ENCODE results near the gene PHLPP1.

The PHLPP1 gene

DNA sequence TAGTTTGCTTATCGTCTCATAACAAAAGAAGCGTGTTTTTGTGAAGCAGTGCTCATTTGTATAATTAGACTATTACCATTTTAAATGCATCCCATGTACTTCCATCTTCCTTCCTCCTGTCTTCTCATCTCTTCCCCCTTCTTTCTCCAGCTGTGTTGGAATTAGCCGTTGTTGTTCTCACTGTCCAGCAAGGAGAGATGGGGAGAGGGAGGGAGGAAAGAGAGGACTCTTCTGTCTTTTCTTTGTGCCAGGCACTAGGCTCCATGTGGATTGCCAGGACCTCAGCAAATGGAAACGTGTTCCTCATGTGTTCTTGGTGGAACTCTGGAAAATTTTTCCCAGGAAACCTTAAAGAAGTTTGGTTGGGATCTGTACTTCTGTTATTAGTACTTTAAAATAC, 131.7 kb downstream of the PHLPP1 start:
- H3K36me3 ChIP-seq (ENCODE audit: control insufficient read depth, insufficient read depth, low read length), result peaks cover 3% of the 10 kb centered on the region
- H3K4me1 ChIP-seq (ENCODE audit: control insufficient read depth, insufficient read depth, low read length, poor library complexity, severe bottlenecking), result no peaks in the 10 kb centered on the region
- no peak overlapping the region for H3K4me3 ChIP-seq (ENCODE audit: extremely low read depth, insufficient read depth, low read length, poor library complexity, severe bottlenecking)
- H3K27ac ChIP-seq (ENCODE audit: low read depth, low read length, severe bottlenecking), result no peak overlapping the region
- no peaks in the 10 kb centered on the region for H3K9me3 ChIP-seq (ENCODE audit: control insufficient read depth, low read length)
- 50 to 60% methylated on average over 1 of the region's 4 CpGs for WGBS, 2 experiments (ENCODE audit: insufficient coverage in 2 of 2)

GRCh38 chr18:62848946-62849345, 133.6 kb downstream of the PHLPP1 start:
- H3K4me1 ChIP-seq (ENCODE audit: control insufficient read depth, insufficient read depth, low read length, poor library complexity, severe bottlenecking), result peaks cover 7% of the 10 kb centered on the region
- peaks cover 9% of the 10 kb centered on the region for H3K36me3 ChIP-seq (ENCODE audit: control insufficient read depth, insufficient read depth, low read length)
- no peak overlapping the region for H3K4me3 ChIP-seq (ENCODE audit: extremely low read depth, insufficient read depth, low read length, poor library complexity, severe bottlenecking)
- no peak overlapping the region for H3K27ac ChIP-seq (ENCODE audit: low read depth, low read length, severe bottlenecking)
- H3K9me3 ChIP-seq (ENCODE audit: control insufficient read depth, low read length), result no peaks in the 10 kb centered on the region
- no CpG with 5 or more reads among the region's 1 CpG for WGBS, 2 experiments (ENCODE audit: insufficient coverage in 2 of 2)

GRCh38 chr18:62850619-62851306, 135.4 kb downstream of the PHLPP1 start:
- 86 to 90% methylated on average over 3 to 5 of the region's 7 CpGs for WGBS, 2 experiments (ENCODE audit: insufficient coverage in 2 of 2)
- Histone ChIP-seq H3K36me3 (ENCODE audit: control insufficient read depth, insufficient read depth, low read length) (peaks cover 13% of the 10 kb centered on the region), H3K4me3 (ENCODE audit: extremely low read depth, insufficient read depth, low read length, poor library complexity, severe bottlenecking) (no peak overlapping the region), H3K27ac (ENCODE audit: low read depth, low read length, severe bottlenecking) (no peak overlapping the region), H3K9me3 (ENCODE audit: control insufficient read depth, low read length) (no peaks in the 10 kb centered on the region), H3K4me1 (ENCODE audit: control insufficient read depth, insufficient read depth, low read length, poor library complexity, severe bottlenecking) (peaks cover 7% of the 10 kb centered on the region)

DNA sequence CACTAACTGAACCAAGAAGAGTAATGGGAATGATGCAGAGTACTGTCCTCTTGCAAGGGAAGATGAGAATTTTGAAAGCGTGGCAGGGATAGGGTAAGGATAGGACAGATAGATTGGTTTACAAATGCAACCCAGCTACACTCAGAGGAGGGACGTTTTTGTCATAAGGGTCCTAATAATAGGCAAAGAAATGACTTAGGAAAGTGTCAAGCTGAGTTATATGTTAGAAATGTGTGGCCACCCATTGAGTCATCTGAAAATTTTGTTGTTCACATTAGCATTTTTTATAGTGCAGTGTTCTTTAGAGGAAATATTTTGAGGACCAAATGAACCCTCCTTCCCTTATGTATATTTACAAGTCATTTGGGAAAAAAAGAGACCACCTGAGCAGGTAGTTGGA, 137.5 kb downstream of the PHLPP1 start:
- peaks cover 9% of the 10 kb centered on the region for H3K4me1 ChIP-seq (ENCODE audit: control insufficient read depth, insufficient read depth, low read length, poor library complexity, severe bottlenecking)
- H3K27ac ChIP-seq (ENCODE audit: low read depth, low read length, severe bottlenecking), result no peak overlapping the region
- H3K36me3 ChIP-seq (ENCODE audit: control insufficient read depth, insufficient read depth, low read length), result peaks cover 13% of the 10 kb centered on the region
- no peak overlapping the region for H3K4me3 ChIP-seq (ENCODE audit: extremely low read depth, insufficient read depth, low read length, poor library complexity, severe bottlenecking)
- 81 to 92% methylated on average over 2 of the region's 2 CpGs for WGBS, 2 experiments (ENCODE audit: insufficient coverage in 2 of 2)
- H3K9me3 ChIP-seq (ENCODE audit: control insufficient read depth, low read length), result no peaks in the 10 kb centered on the region

DNA sequence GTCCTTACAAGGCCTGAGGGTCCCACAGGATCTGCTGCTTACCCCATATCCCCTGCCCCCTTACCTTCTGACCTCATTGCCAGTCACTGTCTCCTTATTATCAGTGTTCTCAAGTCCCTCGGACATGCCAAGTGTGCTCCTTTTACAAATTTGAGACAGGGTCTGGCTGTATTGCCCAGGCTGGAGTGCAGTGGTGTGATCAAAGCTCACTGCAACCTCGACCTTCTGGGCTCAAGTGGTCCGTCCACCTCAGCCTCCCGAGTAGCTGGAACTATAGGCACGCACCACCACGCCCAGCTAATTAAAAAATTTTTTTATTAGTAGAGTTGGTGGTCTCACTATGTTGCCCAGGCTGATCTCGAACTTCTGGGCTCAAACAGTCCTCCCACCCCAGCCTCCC, 141.0 kb downstream of the PHLPP1 start:
- H3K9me3 ChIP-seq (ENCODE audit: control insufficient read depth, low read length), result no peaks in the 10 kb centered on the region

GRCh38 chr18:62857263-62857976, 142.1 kb downstream of the PHLPP1 start:
- H3K4me3 ChIP-seq (ENCODE audit: extremely low read depth, insufficient read depth, low read length, poor library complexity, severe bottlenecking), result no peak overlapping the region
- H3K27ac ChIP-seq (ENCODE audit: low read depth, low read length, severe bottlenecking), result no peak overlapping the region
- no peaks in the 10 kb centered on the region for H3K9me3 ChIP-seq (ENCODE audit: control insufficient read depth, low read length)
- 80 to 83% methylated on average over 1 of the region's 2 CpGs for WGBS, 2 experiments (ENCODE audit: insufficient coverage in 2 of 2)
- peaks cover 23% of the 10 kb centered on the region for H3K36me3 ChIP-seq (ENCODE audit: control insufficient read depth, insufficient read depth, low read length)
- peaks cover 8% of the 10 kb centered on the region for H3K4me1 ChIP-seq (ENCODE audit: control insufficient read depth, insufficient read depth, low read length, poor library complexity, severe bottlenecking)

More for the DNA sequence above, 141.0 kb downstream of the PHLPP1 start:
- Histone ChIP-seq H3K36me3 (ENCODE audit: control insufficient read depth, insufficient read depth, low read length) (peaks cover 14% of the 10 kb centered on the region), H3K4me1 (ENCODE audit: control insufficient read depth, insufficient read depth, low read length, poor library complexity, severe bottlenecking) (peaks cover 9% of the 10 kb centered on the region), H3K27ac (ENCODE audit: low read depth, low read length, severe bottlenecking) (no peak overlapping the region), H3K4me3 (ENCODE audit: extremely low read depth, insufficient read depth, low read length, poor library complexity, severe bottlenecking) (no peak overlapping the region)
- WGBS, 2 experiments (ENCODE audit: insufficient coverage in 2 of 2), result 95 to 100% methylated on average over 4 to 7 of the region's 7 CpGs

GRCh38 chr18:62860062-62860461, 144.7 kb downstream of the PHLPP1 start:
- 100% methylated on average over 2 of the region's 4 CpGs; no CpG with 5 or more reads in 1 of the 2 experiments for WGBS, 2 experiments (ENCODE audit: insufficient coverage in 2 of 2)
- Histone ChIP-seq H3K9me3 (ENCODE audit: control insufficient read depth, low read length) (no peaks in the 10 kb centered on the region), H3K27ac (ENCODE audit: low read depth, low read length, severe bottlenecking) (no peak overlapping the region), H3K4me1 (ENCODE audit: control insufficient read depth, insufficient read depth, low read length, poor library complexity, severe bottlenecking) (peaks cover 3% of the 10 kb centered on the region), H3K4me3 (ENCODE audit: extremely low read depth, insufficient read depth, low read length, poor library complexity, severe bottlenecking) (no peak overlapping the region), H3K36me3 (ENCODE audit: control insufficient read depth, insufficient read depth, low read length) (peaks cover 27% of the 10 kb centered on the region)

GRCh38 chr18:62862466-62862865, 147.1 kb downstream of the PHLPP1 start:
- Histone ChIP-seq H3K9me3 (ENCODE audit: control insufficient read depth, low read length) (no peaks in the 10 kb centered on the region), H3K4me1 (ENCODE audit: control insufficient read depth, insufficient read depth, low read length, poor library complexity, severe bottlenecking) (peaks cover 3% of the 10 kb centered on the region), H3K27ac (ENCODE audit: low read depth, low read length, severe bottlenecking) (no peak overlapping the region), H3K4me3 (ENCODE audit: extremely low read depth, insufficient read depth, low read length, poor library complexity, severe bottlenecking) (no peak overlapping the region), H3K36me3 (ENCODE audit: control insufficient read depth, insufficient read depth, low read length) (peaks cover 27% of the 10 kb centered on the region)
- no CpG with 5 or more reads among the region's 2 CpGs for WGBS, 2 experiments (ENCODE audit: insufficient coverage in 2 of 2)

DNA sequence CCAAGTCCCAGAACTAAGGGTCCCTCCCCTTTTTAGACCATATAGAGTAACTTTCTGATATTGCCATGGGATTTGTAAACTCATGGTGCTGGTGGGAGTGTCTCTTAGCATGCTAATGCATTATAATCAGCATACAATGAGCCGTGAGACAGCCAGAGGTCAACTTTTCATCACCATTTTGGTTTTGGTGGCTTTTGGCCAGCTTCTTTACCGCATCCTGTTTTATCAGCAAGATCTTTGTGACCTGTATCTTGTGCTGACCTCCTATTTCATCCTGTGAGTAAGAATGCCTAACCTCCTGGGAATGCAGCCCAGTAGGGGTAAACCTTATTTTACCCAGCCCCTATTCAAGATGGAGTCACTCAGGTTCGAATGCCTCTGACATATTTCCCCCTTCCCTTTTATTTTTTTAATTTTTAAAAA, 148.2 kb downstream of the PHLPP1 start:
- H3K4me3 ChIP-seq (ENCODE audit: extremely low read depth, insufficient read depth, low read length, poor library complexity, severe bottlenecking), result no peak overlapping the region
- peaks cover 27% of the 10 kb centered on the region for H3K36me3 ChIP-seq (ENCODE audit: control insufficient read depth, insufficient read depth, low read length)
- no peaks in the 10 kb centered on the region for H3K9me3 ChIP-seq (ENCODE audit: control insufficient read depth, low read length)
- 92 to 96% methylated on average over 2 of the region's 3 CpGs for WGBS, 2 experiments (ENCODE audit: insufficient coverage in 2 of 2)
- H3K27ac ChIP-seq (ENCODE audit: low read depth, low read length, severe bottlenecking), result no peak overlapping the region
- no peaks in the 10 kb centered on the region for H3K4me1 ChIP-seq (ENCODE audit: control insufficient read depth, insufficient read depth, low read length, poor library complexity, severe bottlenecking)

- H3K27ac ChIP-seq (ENCODE audit: low read depth, low read length, severe bottlenecking), result no peak overlapping the region
- no peak overlapping the region for H3K4me3 ChIP-seq (ENCODE audit: extremely low read depth, insufficient read depth, low read length, poor library complexity, severe bottlenecking)
- H3K4me1 ChIP-seq (ENCODE audit: control insufficient read depth, insufficient read depth, low read length, poor library complexity, severe bottlenecking), result no peaks in the 10 kb centered on the region
- no peaks in the 10 kb centered on the region for H3K9me3 ChIP-seq (ENCODE audit: control insufficient read depth, low read length)
- peaks cover 24% of the 10 kb centered on the region for H3K36me3 ChIP-seq (ENCODE audit: control insufficient read depth, insufficient read depth, low read length)
These were observed 150.2 kb downstream of the PHLPP1 start for GRCh38 chr18:62865498-62865897.

- 96 to 100% methylated on average over 2 to 7 of the region's 8 CpGs for WGBS, 2 experiments (ENCODE audit: insufficient coverage in 2 of 2)
- Histone ChIP-seq H3K36me3 (ENCODE audit: control insufficient read depth, insufficient read depth, low read length) (peaks cover 17% of the 10 kb centered on the region), H3K4me1 (ENCODE audit: control insufficient read depth, insufficient read depth, low read length, poor library complexity, severe bottlenecking) (no peaks in the 10 kb centered on the region), H3K27ac (ENCODE audit: low read depth, low read length, severe bottlenecking) (no peak overlapping the region), H3K4me3 (ENCODE audit: extremely low read depth, insufficient read depth, low read length, poor library complexity, severe bottlenecking) (no peak overlapping the region), H3K9me3 (ENCODE audit: control insufficient read depth, low read length) (no peaks in the 10 kb centered on the region)
These were observed 152.2 kb downstream of the PHLPP1 start for GRCh38 chr18:62867534-62867933.

All from mesodermal cell (in vitro differentiated cells).